KOPT-K1 (cell line): Measurements from ENCODE around the gene TTC7B.

ENCODE experiments used
- H3K27ac ChIP-seq: fragments of 200-600 bp; sonication (generic); 2 replicates; pipeline ENCODE4 v1.5.1; 2016; ENCODE audit warnings: antibody characterized with exemption, mild to moderate bottlenecking, low read depth, low read length; ENCODE audit not compliant: poor library complexity, severe bottlenecking
- H3K36me3 ChIP-seq: fragments of 200-600 bp; sonication (generic); 2 replicates; pipeline ENCODE4 v1.5.1; 2017; ENCODE audit warnings: antibody characterized with exemption, mild to moderate bottlenecking, low read length, moderate library complexity; ENCODE audit not compliant: insufficient read depth
- H3K9me3 ChIP-seq: fragments of 200-600 bp; sonication (generic); 2 replicates; pipeline ENCODE4 v1.5.1; 2017; ENCODE audit warnings: antibody characterized with exemption, low read length, mild to moderate bottlenecking; ENCODE audit not compliant: insufficient read depth, poor library complexity, severe bottlenecking

TTC7B gene

DNA sequence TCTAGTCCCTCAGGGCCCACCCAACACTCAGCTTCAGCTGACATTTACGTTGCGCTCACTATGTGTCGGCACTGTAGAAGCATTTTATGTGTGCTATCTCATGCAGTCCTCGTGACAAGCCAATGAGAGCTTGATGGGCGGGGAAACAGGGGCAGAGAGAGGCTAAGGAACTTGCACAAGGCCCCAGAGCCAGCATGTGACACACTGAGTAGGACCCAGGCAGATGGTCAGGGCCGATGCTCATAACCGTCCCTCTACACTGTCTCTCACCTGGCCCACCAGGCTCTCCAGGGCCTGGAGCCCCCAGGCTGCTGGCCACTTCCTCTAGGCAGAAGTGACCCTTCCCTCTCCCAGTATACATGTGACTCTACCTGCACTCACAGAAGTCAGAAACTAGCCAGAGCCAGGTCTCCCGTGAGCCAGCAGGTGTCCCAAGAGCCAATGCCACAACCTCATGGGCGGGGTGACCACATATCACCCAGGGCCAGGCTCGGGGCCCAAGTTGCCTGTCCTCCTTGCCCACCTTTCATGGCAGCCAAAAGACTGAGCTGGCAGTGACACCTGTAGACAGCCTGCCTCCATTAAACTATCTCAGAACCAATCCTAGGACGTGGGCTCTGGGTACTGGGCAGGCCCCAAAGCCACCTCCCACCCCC, 38.3 kb downstream of the TTC7B start:
- no peak overlapping the region for H3K27ac ChIP-seq
- no peaks in the 10 kb centered on the region for H3K36me3 ChIP-seq
- no peaks in the 10 kb centered on the region for H3K9me3 ChIP-seq

DNA sequence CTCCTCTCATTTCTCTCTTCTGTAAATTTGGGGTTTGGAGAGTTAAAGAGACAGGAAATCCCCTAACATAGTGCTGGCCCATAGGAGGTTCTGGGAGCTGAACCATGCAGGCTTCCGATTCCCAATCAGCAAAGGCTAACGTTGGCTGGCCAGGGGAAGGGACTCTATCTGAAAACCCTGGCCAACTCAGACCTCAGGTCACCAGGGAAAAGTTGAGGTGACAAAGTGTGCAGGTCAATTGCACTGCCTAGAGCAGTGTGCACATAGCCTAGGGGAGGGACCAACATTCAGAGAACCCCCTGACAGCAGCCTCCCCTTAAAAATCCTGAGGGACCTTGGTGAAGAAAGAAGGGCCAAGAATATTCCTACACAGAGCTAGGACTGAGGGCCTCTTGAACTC, 38.9 kb downstream of the TTC7B start:
- Histone ChIP-seq H3K27ac (no peak overlapping the region), H3K36me3 (no peaks in the 10 kb centered on the region), H3K9me3 (no peaks in the 10 kb centered on the region)

DNA sequence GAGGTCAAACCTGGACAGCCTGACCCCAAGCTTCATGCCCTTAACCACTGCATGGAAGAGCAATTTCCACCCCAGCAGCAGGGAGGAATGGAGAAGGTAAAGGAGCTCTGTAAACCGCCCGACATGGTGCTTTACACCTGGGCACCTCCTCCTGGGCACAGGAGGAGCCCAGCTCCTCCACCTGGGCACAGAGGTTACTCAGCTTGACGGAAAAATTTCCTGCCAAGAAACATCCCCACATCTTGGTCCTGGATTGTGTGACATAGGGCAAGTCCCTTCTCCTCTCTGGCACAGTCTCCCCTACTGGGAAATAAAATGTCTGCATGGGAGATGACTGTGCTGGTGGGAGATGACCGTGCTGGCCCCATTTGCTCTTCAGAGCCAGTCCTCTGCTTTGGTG, 40.8 kb downstream of the TTC7B start:
- Histone ChIP-seq H3K9me3 (no peaks in the 10 kb centered on the region), H3K36me3 (no peaks in the 10 kb centered on the region), H3K27ac (no peak overlapping the region)

DNA sequence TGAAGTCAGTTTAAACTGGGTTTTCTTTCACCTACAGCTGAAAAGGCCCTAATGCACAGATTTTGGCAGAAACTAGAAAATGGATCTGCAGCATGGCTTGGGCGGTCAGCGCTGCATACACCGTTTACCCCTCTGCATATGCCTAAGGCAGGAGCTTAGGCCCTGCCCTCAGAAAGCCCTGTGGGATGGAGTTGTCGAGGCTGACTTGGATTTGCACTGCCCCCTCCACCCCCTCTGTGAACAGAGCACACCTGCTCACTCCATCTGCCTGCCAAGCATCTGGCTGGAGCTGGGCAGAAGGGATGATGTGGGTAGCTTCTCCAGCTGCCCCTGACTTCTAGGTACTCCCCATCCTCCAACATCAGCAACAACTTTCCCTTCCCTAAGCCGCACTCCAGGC, 41.9 kb downstream of the TTC7B start:
- Histone ChIP-seq H3K36me3 (no peaks in the 10 kb centered on the region), H3K9me3 (no peaks in the 10 kb centered on the region), H3K27ac (no peak overlapping the region)

DNA sequence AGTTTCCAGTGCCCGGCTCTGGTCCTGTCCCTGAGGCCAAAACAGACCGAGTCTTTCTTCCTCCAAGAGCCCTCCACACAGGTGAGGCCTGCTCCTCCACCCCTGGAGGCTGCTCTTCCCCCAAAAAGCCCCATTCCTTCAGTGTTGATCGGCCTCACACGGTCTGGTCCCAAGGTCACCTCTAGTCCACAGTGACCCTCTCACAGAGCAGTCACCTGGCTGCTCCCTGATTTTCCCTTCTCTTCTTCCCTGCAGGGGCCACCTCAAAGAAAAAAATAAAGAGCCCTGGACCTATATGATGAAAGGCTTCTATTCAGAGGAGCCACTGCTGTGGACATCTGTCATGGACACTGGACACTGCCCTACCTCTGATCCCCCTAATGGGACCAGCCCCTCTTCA, 42.5 kb downstream of the TTC7B start:
- Histone ChIP-seq H3K36me3 (no peaks in the 10 kb centered on the region), H3K9me3 (no peaks in the 10 kb centered on the region), H3K27ac (no peak overlapping the region)

DNA sequence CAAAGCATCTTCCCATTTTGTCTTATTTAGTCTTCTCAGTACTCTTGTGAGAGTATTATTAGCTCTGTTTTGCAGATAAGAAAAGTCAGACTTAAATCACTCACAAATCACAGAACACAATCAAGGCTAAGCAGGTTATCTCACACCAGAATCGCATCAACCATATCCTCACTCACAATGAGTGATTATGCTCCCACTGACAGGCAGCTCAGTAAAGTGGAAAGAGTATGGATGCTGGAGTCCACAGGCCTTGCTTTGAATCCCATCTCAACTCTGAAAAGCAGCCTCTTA, 43.1 kb downstream of the TTC7B start:
- Histone ChIP-seq H3K9me3 (peaks cover 4% of the 10 kb centered on the region), H3K36me3 (no peaks in the 10 kb centered on the region), H3K27ac (no peak overlapping the region)

DNA sequence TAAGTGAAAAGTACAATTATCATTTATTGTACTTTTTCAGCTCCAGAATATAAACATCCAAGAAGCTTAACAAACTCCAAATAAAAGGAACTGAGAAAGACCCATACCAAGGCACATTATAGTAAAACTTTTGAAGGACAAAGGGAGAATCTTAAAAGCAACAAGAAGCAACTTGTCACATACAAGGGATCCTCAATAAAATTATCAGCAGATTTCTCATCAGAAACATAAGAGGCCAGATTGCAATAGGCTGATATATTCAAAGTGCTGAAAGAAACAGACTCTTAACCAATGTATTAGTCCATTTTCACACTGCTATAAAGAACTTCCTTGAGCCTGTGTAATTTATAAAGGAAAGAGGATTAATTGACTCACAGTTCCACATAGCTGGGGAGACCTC, 48.3 kb downstream of the TTC7B start:
- Histone ChIP-seq H3K27ac (no peak overlapping the region), H3K9me3 (peaks cover 39% of the 10 kb centered on the region), H3K36me3 (no peaks in the 10 kb centered on the region)

DNA sequence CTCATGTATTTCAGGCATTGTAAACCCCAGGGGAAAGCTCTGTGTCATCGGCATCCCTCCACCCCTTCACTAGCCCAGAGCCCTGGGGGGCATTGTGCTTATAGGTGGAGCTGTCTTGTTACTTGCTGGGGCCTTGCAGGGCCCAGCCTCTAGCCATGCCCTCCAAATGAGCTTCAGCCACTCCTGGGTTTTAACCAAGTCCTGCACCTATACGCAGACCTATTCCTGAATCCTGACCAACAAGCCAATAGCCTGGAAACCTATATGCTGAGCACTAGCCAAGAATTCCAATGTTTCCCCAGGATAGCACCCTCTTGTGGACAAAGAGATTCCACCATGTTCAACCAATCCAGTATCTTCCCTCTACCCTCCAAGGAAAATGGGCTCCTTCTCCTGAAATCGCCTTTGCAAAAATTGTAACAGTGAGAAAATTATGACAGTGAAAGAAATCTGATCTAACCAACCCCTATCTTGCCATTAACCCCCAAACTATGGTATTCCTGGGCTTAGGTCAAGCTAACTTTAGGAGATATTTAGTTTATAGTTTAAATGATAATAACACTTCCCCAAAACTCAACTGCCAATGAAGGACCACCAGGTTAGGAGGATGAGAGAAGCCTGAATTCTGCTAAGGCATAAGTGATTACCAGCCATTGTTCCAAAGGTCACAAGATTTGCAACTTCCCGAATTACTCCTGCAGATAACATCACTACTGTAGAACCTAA, 55.5 kb downstream of the TTC7B start:
- H3K36me3 ChIP-seq = no peaks in the 10 kb centered on the region
- H3K27ac ChIP-seq = no peak overlapping the region
- H3K9me3 ChIP-seq = peaks cover 27% of the 10 kb centered on the region

DNA sequence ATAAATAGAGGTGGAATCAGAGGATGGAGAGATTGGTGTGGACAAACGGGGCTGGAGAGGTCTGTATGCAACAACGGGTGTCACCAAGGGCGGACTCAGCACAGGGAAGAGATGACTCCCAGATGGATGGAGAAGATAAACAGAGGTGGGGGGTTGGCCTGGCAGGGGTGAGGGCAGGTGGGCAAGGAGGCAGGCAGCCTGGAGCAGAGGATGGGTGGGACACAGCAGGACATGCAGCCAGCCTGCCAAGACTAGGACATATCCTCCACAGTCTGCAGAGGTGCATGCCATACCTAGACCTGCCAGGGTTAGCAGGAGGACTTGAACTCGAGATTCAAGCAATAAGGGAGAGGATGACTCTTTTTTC, 56.2 kb downstream of the TTC7B start:
- H3K27ac ChIP-seq = no peak overlapping the region
- peaks cover 24% of the 10 kb centered on the region for H3K9me3 ChIP-seq
- H3K36me3 ChIP-seq = no peaks in the 10 kb centered on the region

DNA sequence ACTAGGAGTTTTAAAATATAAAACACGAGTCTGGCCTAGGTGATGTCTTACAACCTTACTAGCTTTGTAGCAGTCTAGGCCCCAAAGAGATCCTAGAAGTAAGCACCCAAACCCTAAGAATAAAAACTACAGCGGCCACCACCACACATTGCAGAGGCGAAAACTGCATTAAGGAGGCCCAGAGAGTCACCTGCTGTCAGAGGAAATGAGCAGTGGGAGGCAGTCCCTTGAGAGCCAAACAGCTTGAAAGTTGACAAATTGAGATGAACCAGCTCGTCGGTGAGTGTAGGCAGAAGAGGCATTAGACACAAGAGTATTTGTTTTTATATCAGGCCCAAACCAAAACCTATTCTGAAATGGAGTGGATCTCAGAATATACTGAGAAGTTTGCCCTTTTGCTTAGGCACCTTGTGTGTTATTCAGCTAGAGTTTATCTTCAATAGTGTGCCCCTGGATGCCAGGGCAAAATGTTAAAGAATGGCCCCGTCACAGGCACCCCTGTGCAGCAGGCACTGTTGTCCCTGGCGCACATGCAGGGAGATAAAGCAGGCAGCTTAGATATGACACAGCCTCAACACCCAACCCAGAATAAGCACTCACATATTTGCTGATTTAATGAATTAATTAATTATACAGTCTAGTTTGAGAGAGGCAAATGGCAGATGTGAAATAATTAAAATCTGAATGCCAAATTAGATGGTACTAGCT, 56.7 kb downstream of the TTC7B start:
- no peaks in the 10 kb centered on the region for H3K36me3 ChIP-seq
- peaks cover 24% of the 10 kb centered on the region for H3K9me3 ChIP-seq
- H3K27ac ChIP-seq = no peak overlapping the region

DNA sequence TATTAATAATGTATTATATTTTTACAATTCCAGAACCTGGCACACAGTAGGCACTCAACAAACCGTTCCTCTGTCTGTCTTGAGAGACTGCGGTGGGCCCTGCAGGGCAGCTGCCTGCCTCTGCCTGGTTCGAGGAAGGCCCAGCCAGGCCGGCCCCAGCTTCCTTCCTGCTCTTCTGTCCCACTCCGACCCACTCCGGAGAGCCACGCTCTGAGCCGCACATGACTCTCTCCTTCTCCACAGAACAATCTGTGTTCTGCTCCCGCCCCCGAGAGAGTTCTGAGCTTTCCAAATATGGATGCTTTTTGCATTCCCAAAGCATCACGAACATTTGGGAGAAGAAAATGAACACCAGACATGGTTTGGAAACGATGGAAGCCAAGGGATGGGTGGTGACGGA, 57.3 kb downstream of the TTC7B start:
- no peak overlapping the region for H3K27ac ChIP-seq

DNA sequence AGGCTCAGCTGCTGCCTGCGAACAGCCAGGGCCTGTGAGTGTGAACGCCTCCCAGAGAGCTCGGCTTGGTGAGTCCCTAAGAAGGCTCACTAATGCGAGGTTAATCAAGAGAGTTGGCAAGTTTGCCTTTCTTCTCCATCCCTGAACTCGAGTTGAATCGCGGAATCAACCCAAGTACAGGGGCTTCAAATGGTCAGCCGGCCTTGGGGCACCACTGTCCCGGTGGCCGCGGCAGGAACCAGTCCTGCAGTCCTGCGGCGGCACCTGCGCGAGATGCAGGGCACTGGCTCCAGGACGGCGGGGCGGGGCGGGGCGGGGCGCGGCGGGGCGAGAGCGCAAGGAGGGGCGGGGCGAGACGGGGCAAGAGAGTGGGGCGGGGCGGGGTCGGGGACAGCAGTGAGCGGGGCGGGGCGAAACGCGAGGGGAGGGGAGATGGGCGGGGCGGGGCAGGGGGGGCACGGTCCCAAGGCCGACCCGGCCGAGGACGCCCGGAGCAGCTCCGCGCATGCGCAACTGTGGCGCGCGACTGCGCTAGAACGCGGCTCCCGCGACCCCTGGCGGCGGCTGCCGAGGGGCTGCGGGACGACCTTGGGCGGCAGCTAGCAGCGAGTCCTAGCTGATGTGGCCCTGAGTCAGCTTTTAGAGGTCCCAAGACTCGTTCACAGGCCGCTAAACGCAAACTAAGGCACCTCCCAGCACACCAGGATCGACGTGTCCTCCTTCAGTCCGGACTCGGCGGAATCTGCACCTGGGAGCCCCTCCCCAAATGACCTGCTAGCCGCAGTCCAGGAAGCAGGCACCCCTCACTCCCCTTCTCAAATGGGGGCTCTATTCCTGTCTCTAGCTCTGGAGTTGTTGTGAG, 58.0 kb downstream of the TTC7B start:
- Histone ChIP-seq H3K9me3 (peaks cover 13% of the 10 kb centered on the region), H3K27ac (peak overlapping the region; percentile 42), H3K36me3 (no peaks in the 10 kb centered on the region)

More for the DNA sequence above, 57.3 kb downstream of the TTC7B start:
- Histone ChIP-seq H3K36me3 (no peaks in the 10 kb centered on the region), H3K9me3 (peaks cover 20% of the 10 kb centered on the region)

DNA sequence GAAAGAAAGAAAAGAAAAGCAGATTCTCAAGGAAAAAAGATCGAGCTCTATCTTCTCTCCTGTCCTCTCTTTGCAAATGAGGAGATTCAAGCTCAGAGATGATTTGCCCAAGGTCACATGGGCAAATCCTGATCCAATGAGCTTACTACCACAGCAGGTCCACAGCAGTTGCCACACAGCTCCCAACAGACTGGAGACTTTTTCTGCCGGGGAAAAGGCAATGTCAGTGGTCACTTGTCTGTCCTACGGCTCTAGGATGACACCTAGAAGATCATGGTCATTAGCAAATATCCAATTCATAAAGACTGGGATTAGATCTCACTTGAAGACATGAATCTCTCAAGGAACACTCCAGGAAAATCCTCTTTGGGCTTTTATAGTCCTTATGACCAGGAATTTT, 58.8 kb downstream of the TTC7B start:
- no peak overlapping the region for H3K27ac ChIP-seq
- no peaks in the 10 kb centered on the region for H3K36me3 ChIP-seq
- peaks cover 5% of the 10 kb centered on the region for H3K9me3 ChIP-seq

DNA sequence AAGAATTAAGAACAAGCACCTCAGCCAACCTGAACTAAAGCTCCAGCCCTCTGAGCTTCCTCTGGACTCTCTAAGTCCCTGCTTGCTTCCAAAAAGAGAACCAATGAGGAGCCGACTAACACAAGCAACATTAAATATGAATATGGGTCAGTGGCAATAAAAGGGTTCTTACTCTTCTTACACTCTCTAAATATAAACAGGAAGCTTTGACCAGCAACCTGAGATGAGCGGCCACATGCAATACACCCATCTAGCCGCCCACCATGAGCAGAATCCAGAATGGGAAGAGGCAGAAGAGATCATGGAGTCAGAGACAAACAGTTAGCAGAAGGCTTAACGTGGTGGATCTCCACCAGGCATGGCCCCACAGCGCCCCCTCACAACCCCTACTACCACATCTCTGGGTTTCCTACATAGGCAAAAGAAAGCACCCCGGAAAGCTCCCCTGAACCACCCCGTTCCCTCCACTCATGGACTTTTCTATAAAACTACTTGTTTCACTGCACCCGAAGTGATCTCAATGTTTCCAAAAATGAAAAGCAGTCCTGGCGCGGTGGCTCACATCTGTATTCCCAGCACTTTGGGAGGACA, 59.4 kb downstream of the TTC7B start:
- Histone ChIP-seq H3K9me3 (no peaks in the 10 kb centered on the region), H3K27ac (no peak overlapping the region), H3K36me3 (no peaks in the 10 kb centered on the region)
